GM19043 (cell line): ENCODE results near the gene UCHL5.
A peak's percentile ranks its signal among the peaks of the same experiment; 100 is the strongest.

Experiments
- ATAC-seq: cut with Tn5 transposase; IDR thresholded peaks from one replicate; pipeline ENCODE4 v1.9.1; 2021; ENCODE audit warnings: low read depth; ENCODE audit not compliant: unreplicated experiment

The UCHL5 gene, protein sequence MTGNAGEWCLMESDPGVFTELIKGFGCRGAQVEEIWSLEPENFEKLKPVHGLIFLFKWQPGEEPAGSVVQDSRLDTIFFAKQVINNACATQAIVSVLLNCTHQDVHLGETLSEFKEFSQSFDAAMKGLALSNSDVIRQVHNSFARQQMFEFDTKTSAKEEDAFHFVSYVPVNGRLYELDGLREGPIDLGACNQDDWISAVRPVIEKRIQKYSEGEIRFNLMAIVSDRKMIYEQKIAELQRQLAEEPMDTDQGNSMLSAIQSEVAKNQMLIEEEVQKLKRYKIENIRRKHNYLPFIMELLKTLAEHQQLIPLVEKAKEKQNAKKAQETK

DNA sequence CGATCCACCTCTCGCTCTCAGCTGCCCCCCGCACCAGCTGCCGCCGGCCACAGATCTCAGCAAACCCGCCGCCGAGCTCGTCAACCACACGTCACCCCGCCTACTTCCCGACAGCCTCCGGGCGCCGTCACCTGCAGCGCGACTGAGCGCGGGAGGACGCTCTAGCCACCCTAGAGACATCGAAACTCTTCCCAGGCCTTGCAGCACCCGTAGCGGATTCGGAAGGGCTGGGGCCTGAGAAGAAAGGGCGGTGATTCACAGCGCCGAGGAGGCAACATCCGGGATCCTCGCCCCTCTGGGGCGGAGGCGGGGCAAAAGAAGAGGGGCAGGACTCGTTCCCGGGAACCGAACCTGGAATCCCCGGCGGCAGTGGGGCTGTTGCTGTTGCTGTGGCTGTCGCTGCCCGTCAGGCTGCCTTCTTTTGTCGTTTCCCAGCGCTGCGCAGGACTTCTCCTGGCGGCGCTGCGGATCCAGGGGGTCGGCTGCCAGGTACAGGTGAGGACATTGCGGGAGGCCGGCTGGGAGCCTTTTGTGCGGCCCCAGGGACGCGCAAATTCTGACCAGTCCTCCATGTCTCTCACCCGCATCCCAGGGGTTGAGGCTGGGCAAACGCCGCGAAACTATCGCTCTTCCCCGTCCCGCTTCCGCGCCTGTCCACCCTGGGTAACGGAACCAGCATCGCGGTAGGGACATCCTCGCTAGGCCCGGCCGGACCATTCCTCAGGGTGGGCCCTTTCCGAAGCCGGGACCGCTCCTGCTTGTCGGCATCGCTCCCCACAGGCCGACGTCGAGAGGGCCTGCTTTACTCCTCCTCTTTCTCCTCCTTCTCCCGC, at the start of gene UCHL5, which contains the start of gene RO60:
TSS of gene UCHL5 (minus strand) at position 79 of the 833 bp plus-strand sequence. CDS start 100 bp downstream, outside the sequence.
TSS of gene RO60 (plus strand) at position 331 of the 833 bp plus-strand sequence. CDS start 9,443 bp downstream, outside the sequence.
- ATAC-seq = peak; percentile 92

DNA sequence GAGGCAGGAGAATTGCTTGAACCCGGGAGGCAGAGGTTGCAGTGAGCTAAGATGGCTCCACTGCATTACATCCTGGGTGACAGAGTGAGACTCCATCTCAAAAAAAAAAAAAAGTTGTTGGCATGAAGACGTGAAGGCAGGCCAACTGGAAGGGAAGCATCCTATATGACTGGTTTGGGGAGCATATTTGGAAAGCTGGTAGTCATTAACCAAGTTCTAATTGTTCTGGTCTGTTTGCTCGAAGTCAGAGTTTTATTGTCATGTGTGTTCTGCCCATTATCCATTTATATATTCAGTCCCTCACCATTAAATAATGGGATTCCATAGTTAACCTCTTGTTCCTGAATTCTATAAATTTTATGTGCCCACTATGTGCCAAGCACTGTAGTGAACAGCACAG, 49.3 kb upstream of the UCHL5 start:
- ATAC-seq = no peak

DNA sequence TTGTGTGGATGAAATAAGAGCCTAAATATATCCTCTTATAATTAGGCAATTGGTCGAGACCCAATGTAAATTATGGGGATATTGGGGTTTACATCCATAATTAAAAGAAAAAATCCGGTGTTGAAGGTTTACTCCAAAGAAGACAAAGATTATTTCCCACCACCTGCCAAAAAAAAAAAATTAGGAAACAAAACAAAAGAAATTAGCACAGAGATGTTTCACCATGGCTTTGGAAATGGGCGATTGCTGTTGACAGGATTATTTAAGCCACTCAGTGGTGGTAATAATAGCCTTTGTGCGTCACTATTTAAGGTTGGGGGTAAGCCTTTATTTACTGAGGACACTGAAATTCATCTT, 46.6 kb upstream of the UCHL5 start:
- ATAC-seq = no peak

DNA sequence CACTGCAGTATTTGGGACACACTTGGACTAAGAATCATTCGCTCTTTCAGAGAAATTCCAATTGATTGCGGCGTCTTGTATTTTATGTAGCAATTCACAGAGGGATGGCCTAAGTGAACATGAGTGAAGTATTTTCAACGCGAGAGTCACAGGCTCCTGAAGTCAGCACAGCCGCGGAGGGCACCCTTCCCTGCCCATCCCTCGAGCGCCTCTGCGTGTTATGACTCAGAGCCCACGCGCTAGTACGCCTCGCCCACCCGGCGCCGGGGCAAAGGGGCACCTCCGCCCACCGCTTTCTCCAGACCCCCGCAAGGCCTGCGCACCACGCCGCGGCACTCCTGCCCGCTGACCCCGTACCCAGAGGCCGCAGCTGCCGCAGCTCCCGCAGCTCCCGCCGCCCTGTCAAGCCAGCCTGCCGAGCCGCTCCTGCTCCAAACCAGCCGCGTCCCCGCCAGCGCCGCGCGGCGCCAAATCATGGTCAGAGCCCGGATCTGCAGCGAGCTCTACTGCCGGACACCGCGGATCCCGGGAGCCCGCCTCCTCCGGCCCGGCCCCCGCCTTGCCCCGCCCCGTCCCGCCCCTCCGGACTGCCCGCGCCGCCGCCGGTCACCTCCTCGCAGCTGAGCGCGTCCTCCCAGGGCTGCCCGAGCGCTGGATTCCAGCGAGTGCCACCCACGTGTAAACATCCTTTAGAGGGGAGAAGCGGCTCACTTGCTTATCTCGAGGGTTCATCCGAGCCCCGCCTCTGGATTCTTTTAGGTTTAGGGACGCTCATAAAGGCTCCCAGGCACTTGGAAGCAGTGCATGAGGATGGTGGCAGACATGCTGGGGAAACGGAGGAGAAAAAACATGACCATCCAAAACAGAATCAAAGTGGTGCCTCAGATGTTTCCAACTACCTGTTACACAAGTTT, 46.0 kb upstream of the UCHL5 start, which contains the start of gene GLRX2:
TSS of gene GLRX2 (minus strand) at position 508 of the 914 bp plus-strand sequence. CDS start at position 476, 32 bp downstream.
- peak; percentile 88 for ATAC-seq

DNA sequence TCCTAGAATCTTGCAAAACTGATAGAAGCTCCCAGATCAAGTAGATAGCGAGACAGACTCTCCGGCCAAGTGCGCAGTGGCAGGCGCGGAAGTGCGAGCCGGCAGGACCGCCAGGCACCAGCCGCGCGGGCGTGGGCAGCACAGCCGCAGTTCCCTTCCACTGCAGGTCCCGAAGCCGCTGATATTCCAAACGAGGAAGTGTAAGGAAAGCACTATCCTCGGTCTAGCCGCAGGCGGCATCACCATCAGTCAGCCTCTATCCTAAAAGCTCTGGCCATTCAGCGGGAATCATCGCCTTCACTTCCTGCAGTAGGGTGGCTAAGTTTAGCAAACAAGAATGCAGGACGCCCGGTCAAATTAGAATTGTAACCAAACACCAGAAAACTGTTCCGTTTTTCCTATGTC, 45.3 kb upstream of the UCHL5 start:
- peak; percentile 33 for ATAC-seq

- ATAC-seq = no peak
These were observed 44.8 kb upstream of the UCHL5 start for GRCh38 chr1:193103759-193104501.

DNA sequence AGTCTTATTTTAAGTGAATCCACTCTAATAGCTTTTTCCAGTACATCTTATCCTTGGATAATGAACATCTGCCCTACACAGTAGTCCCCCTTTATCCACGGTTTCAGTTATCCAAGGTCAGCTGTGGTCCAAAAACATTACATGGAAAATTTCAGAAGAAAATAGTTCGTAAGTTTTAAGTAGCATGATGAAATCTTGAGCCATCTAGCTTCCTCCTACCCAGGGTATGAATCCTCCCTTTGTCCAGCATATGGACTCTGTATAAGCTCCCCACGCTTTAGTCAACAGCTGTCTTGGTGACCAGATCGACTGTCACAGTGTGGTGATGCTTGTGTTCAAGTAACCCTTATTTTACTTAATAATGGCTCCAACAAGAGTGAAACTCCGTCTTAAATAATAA, 43.5 kb upstream of the UCHL5 start:
- ATAC-seq = no peak

- ATAC-seq = no peak
These were observed 35.0 kb upstream of the UCHL5 start for GRCh38 chr1:193094112-193094511.

DNA sequence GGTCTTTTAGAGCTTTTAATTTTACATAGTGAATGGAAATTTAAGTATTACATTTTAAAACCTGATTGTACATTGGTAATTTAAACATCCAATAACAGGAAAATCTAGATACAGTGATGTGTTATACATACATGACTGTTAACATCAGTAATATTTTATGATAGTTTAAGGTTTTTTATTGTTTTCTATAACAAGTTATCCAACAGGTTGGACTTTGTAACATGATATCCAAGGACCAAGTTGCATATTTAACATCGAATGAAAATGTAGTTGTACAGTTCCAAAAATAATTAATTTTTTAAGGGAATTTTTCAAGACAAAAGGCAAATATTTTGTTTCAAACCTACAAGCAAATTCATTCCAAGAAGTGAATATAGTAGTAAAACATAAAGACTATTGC, 31.7 kb upstream of the UCHL5 start:
- no peak for ATAC-seq

DNA sequence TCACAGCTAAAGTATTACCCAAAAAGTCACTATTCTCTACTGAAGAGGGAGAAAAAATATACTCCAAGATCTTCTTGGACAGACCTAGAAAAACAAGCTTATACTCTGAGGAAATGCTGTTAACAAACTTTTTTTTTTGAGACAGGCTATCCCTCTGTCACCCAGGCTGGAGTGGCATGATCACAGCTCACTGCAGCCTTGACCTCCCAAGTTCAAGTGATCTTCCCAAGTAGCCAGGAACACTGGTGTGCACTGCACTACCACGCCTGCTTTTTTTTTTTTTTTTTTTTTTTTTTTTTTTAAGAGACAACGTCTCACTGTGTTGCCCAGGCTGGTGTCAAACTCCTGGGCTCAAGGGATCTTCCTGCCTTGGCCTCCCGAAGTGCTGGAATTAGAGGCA, 28.7 kb upstream of the UCHL5 start:
- ATAC-seq = no peak

DNA sequence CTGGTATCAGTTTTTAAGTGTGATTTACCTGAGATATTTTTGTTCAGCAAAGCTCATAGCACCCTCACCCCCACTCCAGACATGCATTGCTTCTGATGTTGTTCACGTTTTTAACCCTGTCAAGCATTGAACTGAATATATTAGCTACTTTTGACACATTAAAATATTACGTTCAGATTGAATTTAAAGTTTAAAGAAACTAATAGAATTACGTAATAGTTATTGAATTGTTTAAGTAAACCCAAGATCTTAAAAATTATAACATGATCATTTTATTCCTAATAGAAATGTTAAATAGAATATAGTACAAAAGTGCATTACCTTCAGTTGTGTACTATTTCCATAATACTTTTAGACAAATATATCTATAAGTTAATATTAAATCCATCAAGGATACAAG, 27.2 kb upstream of the UCHL5 start:
- ATAC-seq = no peak

DNA sequence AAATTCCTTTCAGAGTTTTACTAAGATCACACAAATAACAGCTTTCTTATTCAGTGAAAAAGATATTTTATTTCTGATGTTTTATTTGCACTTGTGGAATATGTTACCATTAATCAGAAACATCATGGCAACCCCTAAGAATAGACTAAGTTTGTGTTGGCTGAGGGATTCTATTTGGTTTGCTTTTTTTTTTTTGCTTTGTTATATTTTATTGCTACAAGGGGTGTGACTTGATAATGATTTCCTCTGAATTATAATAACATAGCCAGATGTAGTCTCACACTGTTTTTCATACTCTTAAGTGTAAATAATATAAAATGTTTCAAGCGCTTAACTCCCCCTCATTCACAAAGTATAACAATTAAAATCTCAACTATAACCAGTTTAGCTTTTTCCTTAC, 26.1 kb upstream of the UCHL5 start:
- ATAC-seq = no peak

DNA sequence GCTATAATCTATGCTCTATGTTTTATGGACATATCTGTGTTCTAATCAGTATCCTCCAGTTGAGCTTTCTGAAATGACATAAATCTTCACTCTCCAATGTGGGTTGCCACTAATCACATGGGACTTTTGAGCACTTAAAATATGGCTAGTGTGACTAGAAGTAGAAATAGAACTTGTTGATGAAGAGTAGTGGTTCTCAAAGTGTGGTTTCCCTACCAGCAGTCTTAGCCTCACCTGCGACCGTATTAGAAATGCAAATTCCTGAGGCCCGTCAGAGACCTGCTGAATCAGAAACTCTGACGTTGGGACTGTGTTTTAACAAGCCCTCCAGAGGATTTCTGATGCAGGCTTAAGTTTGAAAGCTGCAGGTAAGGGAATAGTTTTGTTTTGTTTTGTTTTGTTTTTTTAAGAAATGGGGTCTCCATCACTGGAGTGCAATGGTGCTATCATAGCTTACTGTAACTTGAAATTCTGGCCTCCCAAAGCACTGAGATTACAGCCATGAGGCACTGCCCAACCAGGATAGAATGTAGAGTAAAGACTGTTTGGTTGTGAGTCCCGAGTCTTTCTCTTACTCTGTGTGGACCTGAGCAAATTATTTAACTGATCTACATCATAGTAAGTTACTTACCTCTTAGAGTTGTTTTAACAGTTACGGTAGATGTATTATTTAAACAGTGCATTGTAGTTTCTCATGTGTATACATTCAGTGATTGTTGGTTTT, 24.4 kb upstream of the UCHL5 start:
- peak; percentile 94 for ATAC-seq

- no peak for ATAC-seq
These were observed 20.0 kb upstream of the UCHL5 start for GRCh38 chr1:193079187-193079586.

GRCh38 chr1:193077991-193078390, 18.8 kb upstream of the UCHL5 start:
- no peak for ATAC-seq

DNA sequence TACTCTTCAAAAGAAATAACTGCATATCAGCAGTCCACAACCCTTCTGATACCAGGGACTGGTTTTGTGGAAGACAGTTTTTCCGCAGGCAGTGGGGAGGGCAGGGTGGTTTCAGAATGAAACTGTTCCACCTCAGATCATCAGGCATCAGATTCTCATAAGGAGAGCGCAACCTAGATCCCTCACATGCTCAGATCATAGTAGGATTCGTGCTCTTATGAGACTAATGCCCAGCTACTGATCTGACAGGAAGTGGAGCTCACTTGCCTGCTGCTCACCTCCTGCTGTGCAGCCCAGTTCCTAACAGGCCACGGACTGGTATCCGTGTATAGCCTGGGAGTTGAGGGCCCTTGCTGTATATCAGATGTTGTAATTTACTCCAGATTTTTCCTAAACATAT, 11.8 kb upstream of the UCHL5 start:
- ATAC-seq = peak; percentile 63

DNA sequence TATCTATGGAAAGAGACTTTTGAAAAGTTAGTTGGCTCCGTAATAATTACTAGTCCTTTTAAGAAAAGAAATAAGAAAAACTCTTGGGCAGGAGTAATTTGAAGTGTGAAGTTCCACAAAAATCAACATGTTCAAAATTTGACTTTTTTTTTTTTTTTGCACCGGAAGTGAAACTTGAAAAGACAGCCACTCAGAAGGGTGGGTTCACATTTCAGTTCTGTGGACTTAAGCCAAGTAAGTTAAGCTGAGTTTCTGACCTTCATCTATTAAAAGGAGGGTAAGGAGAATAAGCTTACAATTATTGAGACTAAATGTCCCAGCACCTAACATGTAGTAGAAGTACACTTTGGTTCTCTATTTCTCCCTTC, 11.2 kb upstream of the UCHL5 start:
- peak; percentile 37 for ATAC-seq

DNA sequence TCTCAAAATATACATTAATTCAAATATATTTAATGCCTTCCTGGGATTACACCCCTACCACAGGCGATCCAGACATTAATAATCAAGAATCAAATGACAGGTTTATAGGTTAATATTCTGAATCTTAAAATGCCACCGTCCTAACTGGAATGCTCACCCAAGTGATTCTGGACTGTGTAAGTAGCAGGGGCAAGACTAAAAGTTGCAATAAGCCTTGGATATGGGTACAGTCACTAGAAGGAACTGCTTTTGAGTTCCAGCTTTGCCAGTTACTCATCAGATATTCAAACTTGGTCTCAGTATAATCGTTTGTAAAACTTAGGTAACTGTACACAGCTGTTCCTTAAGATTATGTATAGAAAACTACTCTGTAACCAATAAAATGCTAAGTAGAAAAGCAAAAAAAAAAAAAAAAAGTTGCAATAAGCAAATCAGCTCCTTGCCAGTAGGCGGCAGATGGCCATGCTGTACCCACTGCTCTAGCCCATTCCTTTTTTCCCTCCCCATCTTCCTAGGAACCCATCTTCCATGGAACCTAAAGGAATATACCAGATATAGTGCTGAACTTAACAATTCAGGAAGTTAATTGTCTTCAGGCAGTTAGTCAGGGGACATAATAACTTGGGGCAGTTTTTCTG, 10.7 kb upstream of the UCHL5 start:
- peak; percentile 13 for ATAC-seq

DNA sequence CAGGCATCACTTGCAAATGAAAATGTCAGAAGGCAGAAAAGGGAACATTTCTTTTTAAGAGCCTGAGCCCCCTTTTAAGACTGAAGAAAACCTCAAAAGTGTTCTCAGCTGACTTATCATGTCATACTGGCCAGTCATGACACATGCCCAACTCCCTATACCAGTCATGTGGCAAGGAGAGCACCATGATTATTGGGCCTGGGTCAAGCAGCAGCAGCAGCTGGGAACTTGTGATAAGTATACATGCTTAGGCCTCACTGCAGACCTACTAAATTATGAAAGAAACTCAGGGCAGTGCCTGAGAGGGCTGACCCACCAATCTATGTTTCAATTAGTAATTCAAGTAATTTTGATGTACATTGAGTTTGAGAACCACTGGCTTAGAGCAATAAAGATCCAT, 8.9 kb upstream of the UCHL5 start:
- no peak for ATAC-seq
